PC-9 (cell line): ENCODE data around the gene UNCX. TPM values are rescaled to one million over a fixed set of nuclear protein-coding genes. Genes with fewer than 3 reads are reported as not detected.

ENCODE experiments used
- BruUV-seq: library from RNA; stranded (reverse); fragments of 400-500 nt; replicated peaks from 2 replicates; lab custom pipeline; 2021; lab: Mats Ljungman, UMichigan
- CTCF ChIA-PET: fragments of 300-600 bp; sonication (Branson Sonifier 250); formaldehyde crosslinking; loops from one replicate; lab custom pipeline; 2022; ENCODE audit warnings: antibody characterized with exemption; lab: Charles Lee
- POLR2A ChIA-PET: fragments of 300-600 bp; sonication (Branson Sonifier 250); formaldehyde crosslinking; loops from one replicate; lab custom pipeline; 2022; ENCODE audit warnings: antibody characterized with exemption; ENCODE audit not compliant: unreplicated experiment; lab: Charles Lee
- DNase-seq, 2 experiments: peaks; one replicate each; pipeline versions ENCODE4 v3.0.0 to v3.0.0-alpha.2; 2015 to 2022; ENCODE audit warnings: mixed read lengths in 1 of 2
- H2AFZ ChIP-seq: fragments of 200-600 bp; sonication (generic); 2 replicates; pipeline ENCODE4 v1.8.1; 2017; ENCODE audit warnings: antibody characterized with exemption
- H3F3A ChIP-seq: fragments of 200-600 bp; sonication (generic); 2 replicates; pipeline ENCODE4 v1.8.1; 2017; ENCODE audit warnings: antibody characterized with exemption, mild to moderate bottlenecking, low read depth; ENCODE audit not compliant: insufficient read depth
- H3K27ac ChIP-seq: fragments of 200-600 bp; sonication (generic); 2 replicates; pipeline ENCODE4 v1.6.1; 2016; ENCODE audit warnings: mixed run types
- H3K27me3 ChIP-seq: fragments of 200-600 bp; sonication (generic); 2 replicates; pipeline ENCODE4 v1.6.1; 2016; ENCODE audit warnings: low read depth, mixed run types; ENCODE audit not compliant: insufficient read depth
- H3K36me3 ChIP-seq: fragments of 200-600 bp; sonication (generic); 2 replicates; pipeline ENCODE4 v1.6.1; 2016; ENCODE audit warnings: low read depth, mixed run types
- H3K4me1 ChIP-seq: fragments of 200-600 bp; sonication (generic); replicated peaks from 2 replicates; pipeline ENCODE4 v1.6.1; 2016; ENCODE audit warnings: mixed run types; ENCODE audit not compliant: insufficient read depth
- H3K4me2 ChIP-seq: fragments of 200-600 bp; sonication (generic); 2 replicates; pipeline ENCODE4 v1.6.1; 2017; ENCODE audit warnings: mixed run types
- H3K4me3 ChIP-seq: fragments of 200-600 bp; sonication (generic); 2 replicates; pipeline ENCODE4 v1.6.1; 2016; ENCODE audit warnings: mixed run types
- H3K79me2 ChIP-seq: fragments of 200-600 bp; sonication (generic); 2 replicates; pipeline ENCODE4 v1.6.1; 2017; ENCODE audit warnings: low read depth, mixed run types
- H3K9me2 ChIP-seq: fragments of 200-600 bp; sonication (generic); 2 replicates; pipeline ENCODE4 v1.8.1; 2017; ENCODE audit warnings: mild to moderate bottlenecking; ENCODE audit not compliant: insufficient read depth
- H3K9me3 ChIP-seq: fragments of 200-600 bp; sonication (generic); 2 replicates; pipeline ENCODE4 v1.8.1; 2016; ENCODE audit warnings: low read depth; ENCODE audit not compliant: insufficient read depth
- H4K20me1 ChIP-seq: fragments of 200-600 bp; sonication (generic); 2 replicates; pipeline ENCODE4 v1.8.1; 2017; ENCODE audit not compliant: insufficient read depth
- CTCF ChIP-seq: fragments of 200-600 bp; sonication (generic); conservative IDR thresholded peaks from 2 replicates; pipeline ENCODE4 v1.6.1; 2017; ENCODE audit warnings: mixed run types, antibody characterized with exemption, mild to moderate bottlenecking, moderate library complexity
- EZH2 ChIP-seq: fragments of 200-600 bp; sonication (generic); IDR thresholded peaks from 2 replicates; pipeline ENCODE4 v1.8.0; 2017; ENCODE audit warnings: antibody characterized with exemption, low read depth
- intact Hi-C: fragments of 100-400 bp; cut with micrococcal nuclease; formaldehyde crosslinking; loops from one replicate; pipeline ENCODE4 v1.10.0; 2022; ENCODE audit not compliant: unreplicated experiment
- total RNA-seq: library from RNA; stranded (reverse); gene quantifications from 2 replicates; pipeline ENCODE4 v1.2.3, GENCODE V29; 2021

UNCX gene
- total RNA-seq, 1 experiment from 2014 or later: not detected

GRCh38 chr7:1248916-1249581 lies 16.4 kb downstream of the UNCX start:
- H3K27me3 ChIP-seq: peaks cover 80% of the 10 kb centered on the region
- no TSS peak for BruUV-seq

GRCh38 chr7:1249731-1250130 lies 17.1 kb downstream of the UNCX start:
- intact Hi-C loops: loop anchor here (5.0 kb wide), 1 partner anchor 103 kb away; no protein-coding TSS in a partner anchor
- POLR2A ChIA-PET: no interaction called here
- Histone ChIP-seq H3K27me3 (peaks cover 81% of the 10 kb centered on the region), H3K4me2 (no peak overlapping the region), H3K27ac (no peak overlapping the region), H3K9me3 (no peaks in the 10 kb centered on the region), H3F3A (peaks cover 3% of the 10 kb centered on the region; the same call in 1 of the 2 replicates), H3K79me2 (no peaks in the 10 kb centered on the region), H2AFZ (no peak overlapping the region), H3K36me3 (no peaks in the 10 kb centered on the region), H3K4me3 (no peak overlapping the region), H3K4me1 (0 out of 2 replicates have a peak, but pooled peaks cover 7% of the 10 kb centered on the region), H4K20me1 (peaks cover 26% of the 10 kb centered on the region), H3K9me2 (no peaks in the 10 kb centered on the region)
- TF ChIP-seq CTCF: no peak
- TF ChIP-seq EZH2: no peak
- CTCF ChIA-PET: interaction anchor here (0.6 kb wide), 1 partner anchor 62 kb away, joined by 3 read pairs; no protein-coding TSS in a partner anchor
- no TSS peak for BruUV-seq
- no peak for DNase-seq

More at GRCh38 chr7:1248916-1249581, 16.4 kb downstream of the UNCX start:
- H4K20me1 ChIP-seq: peaks cover 26% of the 10 kb centered on the region
- H3K36me3 ChIP-seq: no peaks in the 10 kb centered on the region
- H3K4me1 ChIP-seq: 0 out of 2 replicates have a peak, but pooled peaks cover 7% of the 10 kb centered on the region
- DNase-seq: no peak
- no peaks in the 10 kb centered on the region for H3K9me2 ChIP-seq
- ChIA-PET POLR2A (interaction anchor here (0.6 kb wide), 1 partner anchor 152 kb away, joined by 4 read pairs; no protein-coding TSS in a partner anchor), CTCF (interaction anchor here (0.6 kb wide), 1 partner anchor 61 kb away, joined by 3 read pairs; no protein-coding TSS in a partner anchor)
- TF ChIP-seq CTCF (no peak), EZH2 (no peak)
- intact Hi-C loops: no loop called here
- H2AFZ ChIP-seq: no peak overlapping the region
- no peak overlapping the region for H3K27ac ChIP-seq
- H3K4me3 ChIP-seq: no peak overlapping the region
- no peak overlapping the region for H3K4me2 ChIP-seq
- peaks cover 3% of the 10 kb centered on the region; the same call in 1 of the 2 replicates for H3F3A ChIP-seq
- H3K9me3 ChIP-seq: no peaks in the 10 kb centered on the region
- no peaks in the 10 kb centered on the region for H3K79me2 ChIP-seq

- ChIA-PET POLR2A (no interaction called here), CTCF (no interaction called here)
- BruUV-seq: no TSS peak
- no peak overlapping the region for H3K4me3 ChIP-seq
- H3K4me2 ChIP-seq: no peak overlapping the region
- no peaks in the 10 kb centered on the region for H3K79me2 ChIP-seq
- TF ChIP-seq EZH2: no peak
- TF ChIP-seq CTCF: no peak
- no peaks in the 10 kb centered on the region for H3K4me1 ChIP-seq
- no peak for DNase-seq
- H3K27me3 ChIP-seq: peaks cover 83% of the 10 kb centered on the region
- H3F3A ChIP-seq: no peaks in the 10 kb centered on the region
- H3K36me3 ChIP-seq: no peaks in the 10 kb centered on the region
- H3K27ac ChIP-seq: no peak overlapping the region
- intact Hi-C loops: loop anchor here (5.0 kb wide), 1 partner anchor 101 kb away; no protein-coding TSS in a partner anchor
- peaks cover 16% of the 10 kb centered on the region for H4K20me1 ChIP-seq
- no peak overlapping the region for H2AFZ ChIP-seq
- H3K9me2 ChIP-seq: no peaks in the 10 kb centered on the region
- H3K9me3 ChIP-seq: no peaks in the 10 kb centered on the region
Measured at GRCh38 chr7:1250901-1251300, 18.2 kb downstream of the UNCX start.
